ENCODE measurements around the gene CTDSPL. TPM values are rescaled to one million over a fixed set of nuclear protein-coding genes. Genes with fewer than 3 reads are reported as not detected.
"Not testable (repeated sequence)": the region's sequence is repeated elsewhere in the genome, so short reads cannot be mapped to it uniquely, and the experiment has no call there.

Gene CTDSPL
- polyA plus RNA-seq, 4 donors, result 65.3 to 111 (median 106) TPM

DNA sequence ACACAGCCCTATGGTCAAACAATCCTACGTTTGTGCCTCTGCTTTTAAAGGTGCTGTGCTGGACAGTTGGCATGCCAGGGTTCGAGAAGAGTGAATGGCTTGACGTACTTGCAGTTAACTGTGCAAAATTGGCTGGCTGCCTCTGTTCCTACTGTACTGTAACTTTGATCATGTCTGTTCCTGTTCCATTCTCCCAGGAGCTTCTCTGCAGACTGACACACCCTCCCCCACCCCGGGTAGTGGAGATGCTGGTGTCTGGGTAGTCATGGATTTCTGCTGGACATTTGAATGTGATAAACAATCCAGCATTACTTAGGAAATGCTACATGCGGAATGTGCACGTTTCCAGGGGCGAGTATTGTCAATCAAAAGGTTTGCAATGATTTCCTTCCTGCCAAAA is 122.4 kb downstream of the CTDSPL start:
- DNase-seq (ENCODE audit: low read depth in 4 of 4, low spot score in 3 of 4), result no peak

DNA sequence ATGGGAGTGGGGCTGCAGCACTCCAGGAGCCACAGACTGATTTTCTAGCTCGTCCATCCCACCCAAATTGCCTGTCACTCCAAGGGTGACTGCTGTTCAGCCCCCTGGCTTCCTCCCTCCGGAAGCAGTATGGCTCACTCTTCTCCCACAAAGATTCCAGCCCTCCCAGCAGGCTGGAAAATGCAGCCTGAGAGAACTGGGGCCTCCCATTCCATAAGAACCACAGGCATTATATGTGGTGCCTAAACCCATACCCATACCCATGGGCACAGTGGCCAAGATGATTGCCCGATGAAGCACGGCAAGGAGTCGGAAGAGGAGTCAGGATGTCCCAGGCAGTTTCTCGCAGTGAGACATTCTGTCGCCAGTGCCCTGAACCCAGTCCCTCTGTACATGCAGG is 122.9 kb downstream of the CTDSPL start:
- no peak for DNase-seq (ENCODE audit: low read depth in 4 of 4, low spot score in 3 of 4)

DNA sequence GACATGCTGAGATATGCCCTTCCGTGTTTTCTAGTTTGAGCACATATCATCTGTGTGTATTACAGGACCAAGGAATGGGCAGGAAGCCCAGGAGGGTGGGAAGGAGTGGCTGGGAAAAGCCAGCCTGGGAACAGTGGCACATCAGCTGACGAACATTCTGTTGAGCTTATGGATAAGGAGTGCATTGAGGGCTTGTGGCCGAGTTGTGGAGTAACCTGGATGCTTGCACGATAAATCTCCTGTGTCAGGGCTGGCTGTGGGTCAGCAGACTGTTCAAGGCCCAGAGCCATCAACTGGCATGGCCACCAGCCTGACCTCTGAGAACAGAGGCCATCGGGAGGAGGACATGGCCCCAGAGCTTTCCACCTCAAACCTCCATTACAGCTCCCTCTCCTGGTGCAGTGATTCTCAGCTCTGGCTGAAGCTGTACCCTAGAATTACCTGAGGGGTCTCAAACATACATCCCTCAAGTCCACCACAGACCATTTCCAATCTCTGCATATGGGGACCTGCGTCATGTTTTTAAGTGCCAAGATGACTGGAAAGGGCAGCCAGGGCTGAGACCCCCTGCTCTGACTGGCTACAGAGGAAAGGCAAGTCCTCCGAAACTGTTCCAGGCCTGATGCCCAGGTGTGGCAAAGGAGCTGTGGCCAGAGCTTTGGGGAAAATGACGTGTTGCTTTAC is 124.1 kb downstream of the CTDSPL start:
- DNase-seq (ENCODE audit: low read depth in 4 of 4, low spot score in 3 of 4), result no peak

DNA sequence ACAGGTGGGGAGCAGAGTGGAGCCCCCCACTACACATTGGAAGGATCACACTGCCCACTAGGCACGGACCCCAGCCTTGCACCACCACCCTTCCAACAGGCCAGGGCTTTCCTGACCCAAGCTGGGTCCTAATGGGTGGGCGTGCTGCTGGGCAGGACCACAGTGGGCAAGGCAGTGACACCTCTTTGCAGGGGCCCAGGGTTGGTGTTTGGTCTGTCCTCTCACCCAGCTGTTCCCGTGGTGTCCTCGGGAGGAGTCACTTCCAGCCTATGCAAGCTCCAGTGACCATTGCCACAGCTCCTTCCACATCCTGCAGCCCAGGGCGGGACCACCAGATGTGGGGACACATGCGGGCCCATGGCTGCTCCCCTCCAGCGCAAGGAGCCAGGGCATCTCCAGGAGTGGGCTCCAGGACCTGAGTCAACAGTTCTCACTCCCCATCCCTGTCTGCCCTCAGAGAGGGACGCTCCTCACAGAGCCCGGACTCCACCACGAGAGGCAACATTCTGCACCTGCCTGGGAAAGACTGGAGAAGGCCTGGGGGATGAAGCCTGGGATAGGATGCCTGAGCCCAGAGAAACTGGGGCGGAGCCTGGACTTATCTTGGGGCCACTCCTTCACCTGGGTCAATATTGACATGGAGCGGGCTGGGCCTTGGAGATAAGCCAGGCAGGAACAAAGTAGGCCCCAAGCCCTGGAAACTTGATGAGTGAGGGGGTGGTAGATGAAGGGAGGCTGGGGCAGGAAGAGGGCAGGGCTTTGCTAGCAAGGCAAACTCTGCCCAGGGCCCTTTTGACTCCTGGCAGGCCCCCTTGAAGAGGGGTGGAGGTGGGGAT is 125.0 kb downstream of the CTDSPL start:
- no peak for DNase-seq (ENCODE audit: low read depth in 4 of 4, low spot score in 3 of 4)

DNA sequence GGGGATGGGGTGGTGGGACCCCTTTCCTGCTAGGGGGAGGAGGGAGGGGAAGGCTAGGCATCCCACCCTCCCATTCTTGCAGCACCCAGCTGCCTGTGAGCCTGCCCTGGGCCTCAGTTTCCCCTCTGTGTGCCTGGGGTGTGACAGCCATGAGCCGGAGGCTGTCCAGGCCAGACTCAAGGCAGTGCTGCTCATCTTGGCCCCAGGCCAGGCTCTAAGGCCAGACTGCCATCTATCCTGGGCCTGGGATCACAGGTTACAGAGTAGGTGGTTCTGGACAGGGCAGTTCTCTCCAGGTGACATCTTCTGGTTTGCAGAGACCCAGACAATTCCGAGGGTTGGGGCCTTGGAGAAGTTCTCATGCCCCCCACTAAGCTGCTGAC is 125.6 kb downstream of the CTDSPL start:
- no peak for DNase-seq (ENCODE audit: low read depth in 4 of 4, low spot score in 3 of 4)

DNA sequence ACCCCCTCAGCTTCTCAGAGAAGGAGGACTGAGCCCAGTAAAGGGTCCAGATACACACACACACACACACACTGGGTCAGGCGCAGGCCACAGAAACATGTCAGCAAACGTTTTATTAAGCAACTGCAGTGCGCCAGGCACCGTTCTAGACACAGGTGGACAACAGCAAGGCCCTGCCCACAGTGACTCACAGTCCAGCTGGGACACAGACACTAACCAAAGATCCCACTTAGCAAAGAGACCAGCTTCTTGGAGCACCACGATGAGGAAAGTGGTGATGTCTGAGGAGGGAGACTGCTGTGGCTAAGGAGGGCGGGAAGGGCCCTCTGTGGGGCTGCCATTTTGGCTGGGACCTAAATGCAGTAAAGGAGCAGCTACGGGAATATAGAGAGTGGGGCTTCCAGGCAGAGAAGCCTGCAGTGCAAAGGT is 126.1 kb downstream of the CTDSPL start:
- DNase-seq (ENCODE audit: low read depth in 4 of 4, low spot score in 3 of 4), result no peak

DNA sequence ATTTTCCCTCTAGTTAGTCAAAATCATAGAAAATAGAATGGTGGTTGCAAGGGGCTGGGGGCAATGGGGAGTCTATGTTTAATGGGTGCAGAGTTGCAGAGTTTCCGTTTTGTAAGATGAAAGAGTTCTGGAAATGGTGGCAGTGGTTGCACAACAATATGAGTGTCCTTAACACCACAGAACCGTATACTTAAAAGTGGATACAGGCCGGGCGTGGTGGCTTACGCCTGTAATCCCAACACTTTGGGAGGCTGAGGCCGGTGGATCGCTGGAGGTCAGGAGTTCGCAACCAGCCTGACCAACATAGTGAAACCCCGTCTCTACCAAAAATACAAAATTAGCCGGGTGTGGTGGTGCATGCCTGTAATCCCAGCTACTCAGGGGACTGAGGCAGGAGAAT is 126.7 kb downstream of the CTDSPL start:
- not testable (repeated sequence) for DNase-seq (ENCODE audit: low read depth in 4 of 4, low spot score in 3 of 4)

DNA sequence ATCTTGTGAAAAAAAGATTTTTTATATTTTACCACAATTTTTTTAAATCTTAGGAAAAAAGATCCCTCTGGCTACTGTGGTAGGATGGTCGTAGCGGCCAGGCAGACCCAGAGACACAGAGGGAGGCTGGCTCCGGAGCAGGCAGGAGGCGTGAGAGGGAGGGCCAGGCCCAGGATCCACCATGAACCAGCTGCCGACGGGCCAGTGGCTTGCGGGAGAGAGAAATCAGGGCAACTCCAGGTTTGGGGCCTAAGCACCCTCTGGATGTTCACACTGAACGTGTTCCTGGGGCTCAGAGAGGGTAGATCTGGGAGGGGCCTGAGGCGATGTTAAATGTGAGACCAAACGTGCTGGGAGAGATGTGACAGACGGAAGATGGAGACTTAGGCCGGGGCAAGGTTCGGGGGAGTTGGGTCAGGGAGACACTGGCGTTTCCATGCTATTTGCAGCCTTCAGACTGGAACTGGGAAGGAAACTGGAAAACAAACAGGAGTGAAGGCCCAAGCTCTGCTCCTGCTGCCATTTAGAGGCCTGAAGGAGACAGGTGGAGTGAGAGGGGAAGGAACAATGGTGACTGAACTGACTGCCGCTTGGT is 127.3 kb downstream of the CTDSPL start:
- DNase-seq (ENCODE audit: low read depth in 4 of 4, low spot score in 3 of 4), result no peak

DNA sequence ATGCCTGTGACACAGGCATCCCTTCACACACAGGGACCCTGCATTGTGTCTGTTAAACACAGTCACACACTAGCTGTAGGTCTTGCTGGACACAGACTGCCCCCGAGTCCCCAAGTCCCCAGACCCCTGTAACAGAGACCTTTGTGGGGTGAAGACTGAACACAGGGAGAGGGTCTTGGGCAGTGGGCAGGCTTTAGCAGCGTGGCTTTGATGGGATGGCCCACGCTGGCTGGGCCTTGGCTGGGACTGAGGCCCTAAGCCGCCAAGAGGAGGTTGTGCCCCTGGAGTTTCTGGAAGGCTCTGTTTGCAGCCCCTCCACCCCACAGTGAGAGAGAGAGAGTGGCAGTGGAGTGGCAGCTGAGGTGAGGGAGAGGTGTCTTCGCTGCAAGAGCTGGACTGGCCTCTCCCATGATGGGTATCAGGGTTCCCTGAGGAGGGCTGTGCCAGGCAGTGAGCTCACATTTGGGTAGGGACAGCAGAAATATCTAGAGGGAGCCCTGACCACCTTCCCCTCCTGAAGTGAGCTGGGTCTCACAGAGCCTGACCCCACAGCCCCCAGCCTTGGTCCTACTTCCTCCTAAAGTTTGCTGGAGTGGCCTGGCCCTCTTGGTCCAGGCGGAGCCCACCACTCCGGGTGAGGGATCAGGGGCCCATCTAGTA is 128.3 kb downstream of the CTDSPL start:
- no peak for DNase-seq (ENCODE audit: low read depth in 4 of 4, low spot score in 3 of 4)

DNA sequence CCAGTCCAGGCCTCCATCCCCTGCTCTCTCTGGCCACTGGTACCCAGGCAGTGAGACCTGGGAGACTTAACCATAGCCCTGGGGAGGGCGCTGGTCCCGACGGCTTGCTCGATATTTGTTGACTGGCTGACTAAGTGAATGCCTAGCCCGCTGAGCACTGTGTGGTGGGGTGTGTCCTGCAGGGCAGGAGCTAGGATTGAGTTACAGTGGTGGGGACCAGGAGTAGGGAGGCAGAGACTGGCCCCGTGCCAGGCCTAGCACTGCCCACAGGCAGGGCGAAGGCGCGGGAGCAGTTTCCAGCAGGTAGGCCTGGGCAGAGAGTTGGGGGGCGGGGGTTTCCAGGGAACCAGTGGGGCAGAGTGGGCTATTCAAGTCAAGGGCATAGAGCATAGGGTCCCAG is 128.8 kb downstream of the CTDSPL start, which contains the start of gene VILL:
Gene VILL (plus strand): TSS at position 260 of the 400 bp plus-strand sequence. CDS start 2,887 bp downstream, outside the sequence.
- DNase-seq (ENCODE audit: low read depth in 4 of 4, low spot score in 3 of 4), result no peak

DNA sequence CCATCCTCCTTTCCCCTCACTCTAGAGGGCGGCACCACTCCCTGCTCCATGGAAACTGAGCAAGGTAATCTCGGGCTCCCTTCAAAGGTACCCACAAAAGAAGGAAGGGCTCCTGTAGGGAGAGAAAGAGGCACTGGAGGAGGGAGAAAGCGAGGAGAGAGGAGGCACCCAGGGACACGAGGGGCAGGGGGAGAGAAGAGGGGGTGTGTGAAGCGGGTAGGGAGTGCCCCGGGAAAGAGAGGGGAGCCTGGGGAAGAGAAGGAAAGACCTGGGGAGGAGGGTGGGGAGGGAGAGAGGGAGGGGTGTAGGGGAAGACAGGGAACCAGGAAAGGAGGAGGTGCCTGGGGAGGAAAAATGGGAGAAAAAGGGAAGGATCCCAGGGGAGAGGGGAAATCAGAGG is 129.4 kb downstream of the CTDSPL start:
- no peak for DNase-seq (ENCODE audit: low read depth in 4 of 4, low spot score in 3 of 4)

DNA sequence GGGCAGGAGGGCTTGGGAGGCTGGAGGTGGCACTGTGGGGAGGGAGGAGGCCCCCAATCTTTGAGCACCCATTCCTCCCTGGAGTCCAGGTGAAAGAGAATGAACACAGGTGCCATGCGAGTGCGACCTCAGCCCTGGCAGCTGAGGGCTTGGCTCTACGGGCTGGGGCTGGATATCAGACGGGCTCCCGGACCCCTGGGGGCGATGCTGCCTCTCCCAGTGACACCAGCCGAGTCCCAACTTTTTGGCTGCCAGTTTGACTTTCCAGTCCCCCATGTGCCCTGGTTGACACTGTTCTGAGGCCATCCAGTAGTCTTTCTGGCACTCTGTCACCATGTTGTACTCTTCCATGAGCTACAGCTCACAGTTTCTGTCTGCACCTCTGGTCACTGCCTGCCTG is 130.1 kb downstream of the CTDSPL start:
- no peak for DNase-seq (ENCODE audit: low read depth in 4 of 4, low spot score in 3 of 4)

DNA sequence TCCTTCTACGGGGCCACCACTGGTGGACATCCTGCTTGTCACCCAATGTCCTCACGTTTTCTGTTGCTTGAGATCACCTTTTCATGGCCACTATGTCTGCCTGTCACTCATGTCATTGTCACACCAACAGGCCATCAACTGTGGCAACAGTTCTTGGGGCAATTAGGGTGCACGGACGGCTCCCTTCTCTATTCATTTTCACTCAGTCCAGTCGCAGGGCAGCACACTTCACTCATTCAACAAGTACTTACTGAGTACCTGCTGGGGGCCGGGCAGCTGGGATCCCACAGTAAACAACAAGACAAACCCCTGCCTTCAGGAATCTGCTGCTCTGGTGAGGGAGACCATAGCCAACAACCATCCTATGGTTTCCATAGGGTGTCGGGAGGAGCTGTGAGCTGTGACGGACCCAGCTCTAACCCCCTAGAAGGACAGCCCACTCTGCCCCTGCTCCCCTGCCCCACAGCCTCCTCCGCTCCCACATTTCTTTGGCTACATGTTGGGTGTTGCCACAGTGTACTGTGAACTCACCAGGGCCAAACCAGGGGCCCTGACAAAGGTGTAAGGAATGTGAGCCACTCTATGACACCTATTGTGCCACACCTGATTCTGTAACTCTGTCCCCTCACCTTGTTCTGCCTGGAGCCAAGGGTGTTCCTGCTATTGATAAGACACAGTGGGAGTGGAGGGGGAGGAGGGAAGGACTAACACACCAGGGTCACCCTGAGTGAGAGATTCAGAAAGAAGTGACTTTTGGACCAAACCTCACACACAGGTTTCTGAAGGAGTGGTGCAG is 130.8 kb downstream of the CTDSPL start:
- no peak for DNase-seq (ENCODE audit: low read depth in 4 of 4, low spot score in 3 of 4)

DNA sequence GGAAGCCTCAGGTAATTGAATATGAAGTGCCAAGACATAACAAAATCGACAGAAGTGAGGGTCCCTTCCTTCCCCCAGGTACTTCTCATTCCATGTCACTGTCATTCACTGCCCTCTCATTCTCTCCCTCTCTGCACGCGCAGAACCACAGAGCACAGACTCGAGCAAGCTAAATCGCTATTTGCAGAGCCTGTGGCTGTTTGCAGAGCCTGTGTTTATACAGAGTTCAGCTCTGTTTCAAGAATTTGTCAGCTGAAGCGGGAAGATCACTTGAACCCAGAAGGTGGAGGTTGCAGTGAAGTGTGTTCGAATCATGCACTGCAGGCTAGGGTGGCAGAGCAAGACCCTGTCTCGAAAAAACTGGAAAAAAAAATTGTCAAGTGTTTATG is 131.4 kb downstream of the CTDSPL start:
- no peak for DNase-seq (ENCODE audit: low read depth in 4 of 4, low spot score in 3 of 4)

DNA sequence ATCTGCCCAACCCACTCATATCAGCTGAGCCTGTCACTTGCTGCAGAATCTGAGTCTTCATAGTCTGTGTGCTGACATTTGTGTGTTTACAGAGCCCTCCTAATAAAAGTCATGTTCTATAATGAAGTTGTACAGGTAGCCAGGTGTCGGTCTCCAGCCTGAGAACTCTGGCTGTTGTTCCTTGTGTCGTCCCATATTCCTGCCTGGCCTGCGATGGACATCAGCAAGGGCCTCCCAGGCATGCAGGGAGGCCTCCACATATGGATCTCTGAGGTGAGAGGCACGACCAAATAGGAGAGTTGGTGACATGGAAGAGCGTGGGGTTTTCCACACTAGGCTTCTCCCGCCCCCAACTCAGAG is 131.8 kb downstream of the CTDSPL start:
- no peak for DNase-seq (ENCODE audit: low read depth in 4 of 4, low spot score in 3 of 4)

DNA sequence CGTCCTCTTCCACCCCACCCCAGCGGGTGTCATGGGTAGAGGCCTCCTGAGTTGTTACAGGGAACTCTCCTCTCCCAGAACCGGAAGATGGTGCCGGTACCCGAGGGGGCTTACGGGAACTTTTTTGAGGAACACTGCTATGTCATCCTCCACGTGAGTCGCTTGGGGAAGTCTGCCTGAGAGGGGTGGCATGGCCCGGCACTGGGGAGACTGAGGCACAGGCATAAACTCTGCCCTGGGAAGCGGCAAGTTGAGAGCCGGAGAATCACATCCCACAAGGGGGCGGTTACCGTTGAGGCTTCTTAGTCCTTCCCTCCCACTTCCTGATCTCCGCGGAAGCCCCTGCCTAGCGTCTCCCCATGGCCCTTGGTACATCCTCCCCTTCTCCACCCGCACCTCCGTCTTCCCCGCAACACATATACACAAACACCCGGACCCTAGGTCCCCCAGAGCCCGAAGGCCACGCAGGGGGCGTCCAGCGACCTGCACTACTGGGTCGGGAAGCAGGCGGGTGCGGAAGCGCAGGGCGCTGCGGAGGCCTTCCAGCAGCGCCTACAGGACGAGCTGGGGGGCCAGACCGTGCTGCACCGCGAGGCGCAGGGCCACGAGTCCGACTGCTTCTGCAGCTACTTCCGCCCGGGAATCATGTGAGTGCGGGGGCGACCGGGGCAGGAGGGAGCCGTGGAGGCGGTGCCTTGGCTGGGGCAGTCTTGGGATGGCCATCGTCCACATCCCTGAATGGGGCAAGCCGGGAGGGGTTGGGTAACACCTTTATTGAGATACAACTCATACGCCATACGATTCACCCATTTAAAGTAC is 132.3 kb downstream of the CTDSPL start:
- DNase-seq (ENCODE audit: low read depth in 4 of 4, low spot score in 3 of 4), result peak in 2 of 4 donors; percentile 38 to 51

DNA sequence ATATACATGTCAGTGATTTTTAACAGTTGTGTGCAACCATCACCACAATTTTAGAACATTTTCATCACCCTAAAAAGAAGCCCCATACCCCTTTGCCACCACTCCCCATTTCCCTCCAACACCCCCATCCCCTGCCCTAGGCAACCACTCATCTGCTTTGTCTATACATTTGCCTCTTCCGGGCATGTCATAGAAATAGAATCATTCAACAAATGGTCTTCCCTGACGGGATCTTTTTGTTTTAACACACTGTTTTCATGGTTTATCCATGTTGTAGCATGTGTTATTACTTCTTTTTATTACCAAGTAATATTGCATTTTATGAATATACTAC is 132.9 kb downstream of the CTDSPL start:
- no peak for DNase-seq (ENCODE audit: low read depth in 4 of 4, low spot score in 3 of 4)

DNA sequence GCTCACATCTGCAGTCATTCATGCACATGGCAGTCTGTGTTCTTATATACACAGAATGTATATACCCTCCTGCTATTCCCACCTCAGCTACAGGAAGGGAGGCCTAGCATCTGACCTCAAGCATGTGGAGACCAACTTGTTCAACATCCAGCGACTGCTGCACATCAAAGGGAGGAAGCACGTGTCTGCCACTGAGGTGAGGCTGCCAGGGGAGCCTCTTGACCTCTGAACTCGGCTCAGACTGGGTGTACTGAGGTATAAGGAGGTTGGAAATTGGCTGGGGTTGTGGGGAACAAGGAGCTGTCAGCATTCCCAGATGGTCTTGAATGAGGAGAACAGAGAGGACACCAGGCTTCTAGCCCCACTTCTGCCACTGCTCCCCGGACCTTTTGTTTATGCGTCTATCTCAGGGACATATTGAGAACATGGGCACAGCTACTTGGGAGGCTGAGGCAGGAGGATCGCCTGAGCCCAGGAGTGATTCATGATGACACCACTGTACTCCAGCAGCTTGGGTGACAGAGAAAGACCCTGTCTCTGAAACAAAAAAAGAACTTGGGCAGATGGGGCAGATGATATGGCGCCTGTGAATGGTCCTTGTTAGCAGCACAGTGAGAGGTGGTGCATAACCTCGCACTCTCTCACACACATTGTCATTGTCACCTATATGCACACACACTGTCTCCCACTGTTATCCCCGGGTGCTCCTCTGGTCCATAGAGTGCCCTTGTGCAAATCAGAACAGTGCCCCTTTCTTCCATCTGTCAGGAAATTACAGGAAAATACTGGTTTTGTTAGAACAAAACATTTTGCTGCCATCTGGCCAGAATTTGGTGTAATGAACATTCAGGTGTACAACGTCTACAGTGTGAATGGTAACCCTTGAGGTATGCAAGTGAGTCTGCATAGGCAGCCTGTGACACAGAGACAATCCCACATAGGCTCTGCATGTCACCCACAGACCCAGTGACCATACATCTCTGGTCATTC is 134.3 kb downstream of the CTDSPL start:
- DNase-seq (ENCODE audit: low read depth in 4 of 4, low spot score in 3 of 4), result no peak
